Body of pancreas (tissue), 4 donors: ENCODE measurements around the gene KRT3. TPM values are rescaled to one million over a fixed set of nuclear protein-coding genes. Genes with fewer than 3 reads are reported as not detected.

ENCODE experiments used
- ATAC-seq: fragments of 150-250 bp; one replicate; pipeline ENCODE4 v1.9.1; 2016
- DNase-seq, 4 donors: peaks; one replicate each; pipeline ENCODE4 v3.0.0-alpha.2; 2019
- H3K27ac ChIP-seq, 4 donors: fragments of 200-600 bp; sonication (generic); 1 replicate in 3 of 4; 2 replicates in 1 of 4; pipeline versions ENCODE4 v1.5.1 to v1.6.1; 2016 to 2019; ENCODE audit warnings: mild to moderate bottlenecking in 1 of 4, mixed read lengths in 1 of 4, moderate library complexity in 1 of 4
- H3K27me3 ChIP-seq, 2 donors: fragments of 200-600 bp; sonication (generic); one replicate each; pipeline ENCODE4 v1.6.0; 2016; ENCODE audit warnings: mild to moderate bottlenecking in 1 of 2
- H3K36me3 ChIP-seq, 2 donors: fragments of 200-600 bp; sonication (generic); replicated peaks in 1 of 2; 2 replicates each; pipeline ENCODE4 v1.5.1; 2016; ENCODE audit warnings: low read depth in 2 of 2; ENCODE audit not compliant: insufficient read depth in 1 of 2
- H3K4me1 ChIP-seq: fragments of 200-600 bp; sonication (generic); one replicate; pipeline ENCODE4 v1.6.0; 2016
- H3K4me3 ChIP-seq, 2 donors: fragments of 200-600 bp; sonication (generic); 1 replicate in 1 of 2; 2 replicates in 1 of 2; pipeline ENCODE4 v1.5.1; 2016 to 2019
- H3K9me3 ChIP-seq, 3 donors: fragments of 200-600 bp; sonication (generic); 1 replicate in 2 of 3; 2 replicates in 1 of 3; pipeline ENCODE4 v1.5.1; 2016
- CTCF ChIP-seq, 7 experiments: fragments of 450-650 bp in 4 of 7; fragments of 200-600 bp in 3 of 7; sonication (generic) in 3 of 7; IDR thresholded peaks; one replicate each; pipeline ENCODE4 v1.5.1; 2016 to 2019; ENCODE audit warnings: antibody characterized with exemption in 7 of 7
- POLR2A ChIP-seq, 3 donors: fragments of 450-650 bp; IDR thresholded peaks; one replicate each; pipeline ENCODE4 v1.6.1; 2016; ENCODE audit warnings: antibody characterized with exemption in 3 of 3, mild to moderate bottlenecking in 2 of 3
- WGBS, 2 donors: methylation state at CpG; one replicate each; pipeline ENCODE4 v1.1.5; 2017; 5-methylcytosine and 5-hydroxymethylcytosine counted together
- intact Hi-C: fragments of 100-400 bp; cut with DNase I; formaldehyde crosslinking; loops from one replicate; pipeline ENCODE4 v1.15.1; 2023
- total RNA-seq, 2 donors: library from RNA; depleted of rRNA; stranded (reverse); fragments of >200 nt; gene quantifications; one replicate each; pipeline ENCODE4 v1.1.0, GENCODE V29; 2016

The KRT3 gene
- total RNA-seq, 2 donors from 2014 or later, result not detected

- intact Hi-C loops, result no loop called here
- ATAC-seq (no peak), DNase-seq (no peak)
- H3K27ac ChIP-seq, result no peak overlapping the region
- no peaks in the 10 kb centered on the region for H3K9me3 ChIP-seq
- H3K4me1 ChIP-seq, result peaks cover 9% of the 10 kb centered on the region
- H3K27me3 ChIP-seq, result no peaks in the 10 kb centered on the region
- 49 to 62% methylated on average over 7 of the region's 7 CpGs for WGBS, 2 donors
- no peak overlapping the region for H3K4me3 ChIP-seq
- no peaks in the 10 kb centered on the region for H3K36me3 ChIP-seq
- no peak for TF ChIP-seq CTCF (IDR thresholded peaks at IDR 0.05)
- TF ChIP-seq POLR2A (IDR thresholded peaks at IDR 0.05), result no peak
Observed at GRCh38 chr12:52798671-52799504, 3.0 kb upstream of the KRT3 start.

- Histone ChIP-seq H3K4me1 (peaks cover 9% of the 10 kb centered on the region), H3K36me3 (no peaks in the 10 kb centered on the region), H3K9me3 (no peaks in the 10 kb centered on the region), H3K27ac (no peak overlapping the region), H3K4me3 (no peak overlapping the region), H3K27me3 (no peaks in the 10 kb centered on the region)
- TF ChIP-seq POLR2A (IDR thresholded peaks at IDR 0.05) (no peak), CTCF (IDR thresholded peaks at IDR 0.05) (no peak)
- no peak for DNase-seq
- no peak for ATAC-seq
- 75 to 90% methylated on average over 4 of the region's 4 CpGs for WGBS, 2 donors
- intact Hi-C loops, result no loop called here
Observed at GRCh38 chr12:52798003-52798670, 2.2 kb upstream of the KRT3 start.

- Histone ChIP-seq H3K9me3 (no peaks in the 10 kb centered on the region), H3K36me3 (no peaks in the 10 kb centered on the region), H3K27me3 (no peaks in the 10 kb centered on the region), H3K4me3 (no peak overlapping the region), H3K27ac (no peak overlapping the region), H3K4me1 (peaks cover 9% of the 10 kb centered on the region)
- DNase-seq (no peak), ATAC-seq (no peak)
- intact Hi-C loops, result no loop called here
- TF ChIP-seq POLR2A (IDR thresholded peaks at IDR 0.05) (no peak), CTCF (IDR thresholded peaks at IDR 0.05) (no peak)
Observed at GRCh38 chr12:52797529-52797894, 1.6 kb upstream of the KRT3 start.

GRCh38 chr12:52796839-52797528, 1.1 kb upstream of the KRT3 start:
- DNase-seq (no peak), ATAC-seq (no peak)
- no peak overlapping the region for H3K27ac ChIP-seq
- peaks cover 9% of the 10 kb centered on the region for H3K4me1 ChIP-seq
- H3K36me3 ChIP-seq, result no peaks in the 10 kb centered on the region
- no peak overlapping the region for H3K4me3 ChIP-seq
- H3K27me3 ChIP-seq, result no peaks in the 10 kb centered on the region
- TF ChIP-seq POLR2A (IDR thresholded peaks at IDR 0.05) (no peak), CTCF (IDR thresholded peaks at IDR 0.05) (no peak)
- WGBS, 2 donors, result 77 to 89% methylated on average over 3 of the region's 3 CpGs
- H3K9me3 ChIP-seq, result no peaks in the 10 kb centered on the region
- intact Hi-C loops, result no loop called here
